HG02973 (cell line): ENCODE data around the gene DIRAS1.
"Not testable (repeated sequence)": the region's sequence is repeated elsewhere in the genome, so short reads cannot be mapped to it uniquely, and the experiment has no call there.

Source experiments
- ATAC-seq: cut with Tn5 transposase; IDR thresholded peaks from one replicate; pipeline ENCODE4 v1.9.1; 2021; ENCODE audit warnings: moderate library complexity; ENCODE audit not compliant: unreplicated experiment

Gene DIRAS1

GRCh38 chr19:2714102-2714501 is 7.1 kb downstream of the DIRAS1 start:
- ATAC-seq: not testable (repeated sequence)

- not testable (repeated sequence) for ATAC-seq
These were observed 8.0 kb downstream of the DIRAS1 start for GRCh38 chr19:2713170-2713569.

DNA sequence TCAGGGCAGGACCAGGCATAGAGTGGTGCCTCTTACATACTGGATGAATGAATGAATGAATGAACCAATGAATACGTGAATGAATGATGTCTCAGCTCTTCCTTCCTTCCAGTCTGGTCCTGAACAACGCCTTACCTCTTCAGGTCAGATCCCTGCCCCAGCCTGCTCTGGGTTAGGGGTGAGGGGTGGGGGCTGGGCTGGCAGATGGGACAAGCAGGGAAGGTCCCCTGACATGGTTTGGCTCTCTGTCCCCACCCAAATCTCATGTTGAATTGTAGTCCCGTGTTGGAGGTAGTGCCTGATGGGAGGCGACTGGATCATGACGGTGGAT is 9.3 kb downstream of the DIRAS1 start:
- no peak for ATAC-seq

- ATAC-seq: no peak
These were observed 9.8 kb downstream of the DIRAS1 start for GRCh38 chr19:2711172-2711874.

DNA sequence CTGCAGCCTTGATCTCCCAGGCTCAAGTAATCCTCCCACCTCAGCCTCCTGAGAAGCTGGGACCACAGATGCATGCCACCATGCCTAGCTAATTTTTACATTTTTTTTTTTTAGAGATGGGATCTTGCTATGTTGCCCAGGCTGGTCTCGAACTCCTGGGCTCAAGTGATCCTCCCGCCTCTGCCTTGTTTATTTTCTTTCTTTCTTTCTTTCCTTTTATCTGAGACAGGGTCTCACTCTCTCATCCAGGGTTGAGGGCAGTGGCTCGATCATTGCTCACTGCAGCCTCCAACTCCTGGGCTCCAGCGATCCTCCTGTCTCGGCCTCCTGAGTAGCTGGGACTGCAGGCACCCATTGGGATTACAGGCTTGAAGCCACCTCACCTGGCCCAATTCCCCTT is 14.9 kb downstream of the DIRAS1 start:
- no peak for ATAC-seq

- ATAC-seq: no peak
These were observed 17.4 kb downstream of the DIRAS1 start for GRCh38 chr19:2703691-2704216.

- ATAC-seq: no peak
These were observed 18.1 kb downstream of the DIRAS1 start for GRCh38 chr19:2703077-2703437.

DNA sequence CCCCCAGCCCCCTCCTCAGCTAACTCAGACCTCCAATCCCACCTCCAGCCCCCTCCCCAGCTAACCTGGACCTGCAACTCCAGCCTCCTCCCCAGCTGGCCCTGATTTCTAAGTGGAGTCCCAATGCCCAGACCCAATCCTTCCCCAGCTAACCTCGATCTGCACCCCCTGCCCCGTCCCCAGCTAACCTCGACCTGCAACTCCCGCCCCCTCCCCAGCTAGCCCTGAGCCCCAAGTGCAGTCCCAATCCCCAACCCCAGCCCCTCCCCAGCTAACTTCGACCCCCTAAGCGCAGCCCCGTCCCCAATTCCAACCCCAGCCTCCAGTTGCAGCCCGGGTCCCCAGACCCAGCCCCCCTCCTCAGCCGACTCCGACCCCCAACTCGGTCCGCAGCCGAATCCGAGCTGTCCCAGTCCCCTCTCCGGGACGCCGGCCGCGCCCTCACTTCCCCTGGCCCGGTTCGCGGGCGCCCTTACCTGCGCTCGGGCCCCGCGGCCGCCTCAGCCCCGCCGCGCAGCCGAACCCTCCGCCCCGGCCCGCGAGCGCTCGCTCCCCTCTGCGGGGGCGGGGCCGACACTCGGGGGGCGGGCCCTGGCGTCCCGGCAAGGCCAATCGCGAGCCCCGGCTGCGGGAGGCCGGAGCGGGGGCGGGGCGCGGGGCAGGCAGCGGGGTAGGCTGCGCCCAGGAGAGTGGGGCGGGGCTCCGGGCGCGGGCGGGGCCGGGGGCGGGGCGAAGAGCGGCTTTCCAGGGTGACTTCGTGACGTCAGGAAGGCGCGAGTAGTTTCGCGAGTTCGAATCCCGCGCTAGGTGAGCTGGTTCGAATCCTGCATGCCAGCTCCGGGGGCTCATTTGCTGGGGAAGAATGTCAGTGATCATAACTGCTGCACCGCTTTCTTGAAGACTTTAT is 18.7 kb downstream of the DIRAS1 start, which contains the start of gene GNG7:
GNG7 (minus strand) TSS at position 525 of the 907 bp plus-strand sequence. CDS start 182,006 bp downstream, outside the sequence.
- ATAC-seq: peak; percentile 61

GRCh38 chr19:2701361-2702169 is 19.6 kb downstream of the DIRAS1 start:
- ATAC-seq: no peak

GRCh38 chr19:2700660-2701360 is 20.4 kb downstream of the DIRAS1 start:
- ATAC-seq: no peak

DNA sequence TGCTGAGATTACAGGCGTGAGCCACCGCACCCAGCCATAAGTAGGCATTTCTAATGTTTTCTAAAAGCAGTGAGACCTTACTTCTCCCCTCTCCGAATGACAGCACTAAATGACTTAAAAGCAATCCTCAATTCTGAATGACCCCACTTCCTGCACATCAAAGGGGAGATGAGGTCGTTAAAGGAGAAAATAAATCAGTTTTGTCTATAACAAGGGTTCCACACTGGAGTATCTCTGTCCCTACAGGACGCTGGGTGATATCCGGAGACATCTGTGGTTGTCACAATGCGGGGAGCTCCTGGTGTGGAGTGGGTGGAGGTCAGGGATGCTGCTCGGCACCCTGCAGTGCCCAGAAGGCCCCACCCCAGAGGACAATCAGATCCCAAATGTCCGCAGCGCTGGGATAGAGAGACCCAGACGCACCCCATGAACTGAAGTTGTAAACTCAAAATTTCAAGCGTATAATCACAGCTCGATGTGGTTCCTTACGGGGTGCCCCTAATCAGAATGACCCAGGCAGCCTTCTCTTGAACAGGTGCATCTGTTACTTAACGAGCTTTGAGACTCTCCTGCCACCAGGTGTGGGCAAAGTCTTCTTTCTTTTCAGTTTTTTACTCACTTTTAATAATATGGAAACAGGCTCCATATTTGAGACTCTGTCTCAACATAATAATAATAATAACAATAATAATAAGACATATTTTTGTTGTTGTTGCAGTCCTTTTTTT is 21.6 kb downstream of the DIRAS1 start:
- no peak for ATAC-seq

DNA sequence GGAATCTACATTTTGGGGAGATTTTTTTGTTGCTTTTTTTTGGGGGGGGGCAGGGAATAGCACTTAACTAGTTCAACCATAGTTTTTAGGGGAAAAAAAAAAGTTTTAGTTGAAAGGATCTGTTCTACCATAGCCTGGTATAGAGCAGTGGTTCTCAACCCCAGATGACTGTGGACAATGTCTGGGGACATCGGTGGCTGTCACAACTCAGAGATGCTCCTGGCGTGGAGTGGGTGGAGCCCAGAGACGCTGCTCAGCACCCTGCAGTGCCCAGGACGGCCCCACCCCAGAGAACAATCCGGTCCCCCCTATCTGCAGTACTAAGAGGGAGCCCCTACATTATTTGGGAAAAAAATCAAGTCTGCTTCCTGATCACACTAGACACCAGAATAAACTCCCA is 27.0 kb downstream of the DIRAS1 start:
- ATAC-seq: no peak

GRCh38 chr19:2693492-2694160 is 27.5 kb downstream of the DIRAS1 start:
- no peak for ATAC-seq

DNA sequence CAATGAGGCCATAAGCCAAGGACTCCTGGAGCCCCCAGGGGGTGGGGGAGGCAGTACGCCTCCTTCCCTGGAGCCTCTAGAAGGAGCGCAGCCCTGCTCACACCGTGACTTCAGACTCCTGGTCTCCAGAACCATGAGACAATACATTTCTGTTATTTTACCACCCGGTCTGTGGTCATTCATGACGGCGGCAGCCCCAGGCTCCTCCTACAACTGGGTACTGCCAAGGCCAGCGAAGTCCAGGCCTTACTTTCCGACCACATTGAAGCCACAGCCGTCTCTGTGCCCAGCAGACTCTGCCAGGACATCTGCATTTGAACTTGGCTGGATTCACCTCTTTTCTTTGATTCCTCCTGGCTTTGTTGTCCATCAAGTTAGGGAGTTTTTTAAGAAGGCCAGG is 29.2 kb downstream of the DIRAS1 start:
- ATAC-seq: no peak

DNA sequence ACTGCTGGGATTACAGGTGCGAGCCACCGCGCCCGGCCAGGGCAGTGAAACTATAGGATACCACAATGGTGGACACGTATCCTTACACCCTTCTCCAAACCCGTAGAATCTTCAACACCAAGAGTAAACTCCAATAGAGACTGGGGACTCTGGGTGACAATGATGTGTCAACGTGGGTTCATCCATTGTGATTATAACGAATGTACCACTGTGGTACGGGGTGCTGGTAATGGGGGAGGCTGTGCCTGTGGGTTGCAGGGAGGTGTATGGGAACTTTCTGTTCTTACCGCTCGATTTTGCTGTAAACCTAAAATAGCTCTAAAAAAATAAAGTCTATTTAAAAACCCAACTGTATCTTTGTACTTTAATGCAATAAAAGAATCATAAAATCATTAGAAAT is 30.3 kb downstream of the DIRAS1 start:
- no peak for ATAC-seq

DNA sequence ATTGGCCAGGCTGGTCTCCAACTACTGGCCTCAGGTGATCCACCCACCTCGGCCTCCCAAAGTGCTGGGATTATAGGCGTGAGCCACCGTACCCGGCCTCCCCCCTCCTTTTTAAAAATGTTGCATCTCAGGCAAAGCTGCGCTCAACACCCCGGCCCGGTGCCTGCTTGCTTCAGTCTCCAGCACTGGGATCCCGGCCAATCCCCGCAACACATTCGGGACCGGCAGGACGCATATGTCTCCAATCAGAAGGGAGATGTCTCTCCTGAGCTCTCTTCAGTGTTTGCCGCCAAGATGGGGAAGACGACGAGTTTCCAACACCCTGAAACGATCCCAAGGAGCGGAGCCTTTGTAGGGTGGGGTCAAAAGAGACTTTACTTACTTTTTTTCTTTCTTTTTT is 34.8 kb downstream of the DIRAS1 start:
- ATAC-seq: no peak

DNA sequence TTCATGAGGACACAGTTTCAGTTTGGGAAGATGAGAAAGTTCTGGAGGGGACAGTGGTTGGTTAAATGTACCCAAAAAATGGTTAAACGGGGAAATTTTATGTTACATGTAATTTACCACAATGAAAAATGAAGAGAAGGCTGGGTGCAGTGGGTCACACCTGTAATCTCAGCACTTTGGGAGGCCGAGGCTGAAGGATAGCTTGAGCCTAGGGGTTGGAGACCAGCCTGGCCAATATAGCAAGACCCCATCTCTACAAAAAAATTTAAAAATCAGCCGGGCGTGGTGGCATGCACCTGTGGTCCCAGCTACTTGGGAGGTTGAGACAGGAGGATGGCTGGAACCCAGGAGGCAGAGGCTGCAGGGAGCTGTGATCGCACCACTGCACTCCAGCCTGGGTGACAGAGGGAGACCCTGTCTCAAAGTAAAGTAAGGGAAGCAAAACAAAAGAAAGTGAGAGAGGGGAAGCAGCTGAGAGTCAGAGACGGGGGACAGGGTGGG is 35.9 kb downstream of the DIRAS1 start:
- ATAC-seq: no peak

- ATAC-seq: no peak
These were observed 37.7 kb downstream of the DIRAS1 start for GRCh38 chr19:2683430-2684003.

GRCh38 chr19:2680808-2681207 is 40.4 kb downstream of the DIRAS1 start:
- no peak for ATAC-seq
